Stimulated activated CD8-positive, alpha-beta memory T cell treated with anti-CD3 and anti-CD28 coated beads, Interleukin-12 subunit alpha, Interleukin-12 subunit beta, amount 100 ng/mL, for 24 hours (primary cell): ENCODE data around the gene EREG.

Source experiments
- DNase-seq: peaks from one replicate; pipeline ENCODE4 v3.0.0-alpha.2; 2020; ENCODE audit errors: extremely low read depth

The EREG gene

DNA sequence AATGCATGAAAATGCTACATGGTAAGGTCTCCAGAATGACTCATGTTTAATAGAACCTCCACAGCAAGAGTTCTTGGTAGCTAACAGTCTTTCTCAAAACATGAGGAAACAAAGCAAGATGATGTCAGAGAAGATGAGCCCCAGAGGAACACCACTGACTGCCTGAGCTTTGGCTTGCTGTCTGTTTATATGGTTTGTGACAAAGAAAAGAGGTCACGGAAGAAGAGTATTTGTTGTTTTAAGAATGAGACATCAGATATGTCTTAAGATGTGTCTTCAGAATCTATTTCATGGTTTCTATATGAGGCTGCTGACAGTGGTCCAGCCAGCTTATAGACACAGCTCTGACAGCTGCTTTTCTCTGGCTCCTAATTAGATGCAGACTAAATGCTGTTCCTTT is 61.2 kb downstream of the EREG start:
- no peak for DNase-seq

DNA sequence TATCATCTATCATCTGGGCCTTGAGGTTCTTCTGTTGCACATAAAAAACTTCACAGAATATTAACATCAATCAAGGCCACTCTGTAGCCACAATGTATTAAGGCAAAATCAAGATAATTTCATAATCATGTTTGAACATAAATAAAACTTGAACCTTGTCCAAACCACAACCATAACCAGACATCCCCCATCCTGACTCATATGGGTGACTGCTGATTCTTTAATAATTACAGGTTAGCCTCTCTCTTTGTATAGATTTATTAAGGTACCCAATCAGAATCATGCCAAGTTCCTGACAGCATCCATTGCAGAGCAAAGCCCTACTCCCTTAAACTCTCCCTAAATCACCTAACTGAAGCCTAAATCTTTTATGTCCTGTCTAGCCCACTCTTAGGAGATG is 63.3 kb downstream of the EREG start:
- no peak for DNase-seq

DNA sequence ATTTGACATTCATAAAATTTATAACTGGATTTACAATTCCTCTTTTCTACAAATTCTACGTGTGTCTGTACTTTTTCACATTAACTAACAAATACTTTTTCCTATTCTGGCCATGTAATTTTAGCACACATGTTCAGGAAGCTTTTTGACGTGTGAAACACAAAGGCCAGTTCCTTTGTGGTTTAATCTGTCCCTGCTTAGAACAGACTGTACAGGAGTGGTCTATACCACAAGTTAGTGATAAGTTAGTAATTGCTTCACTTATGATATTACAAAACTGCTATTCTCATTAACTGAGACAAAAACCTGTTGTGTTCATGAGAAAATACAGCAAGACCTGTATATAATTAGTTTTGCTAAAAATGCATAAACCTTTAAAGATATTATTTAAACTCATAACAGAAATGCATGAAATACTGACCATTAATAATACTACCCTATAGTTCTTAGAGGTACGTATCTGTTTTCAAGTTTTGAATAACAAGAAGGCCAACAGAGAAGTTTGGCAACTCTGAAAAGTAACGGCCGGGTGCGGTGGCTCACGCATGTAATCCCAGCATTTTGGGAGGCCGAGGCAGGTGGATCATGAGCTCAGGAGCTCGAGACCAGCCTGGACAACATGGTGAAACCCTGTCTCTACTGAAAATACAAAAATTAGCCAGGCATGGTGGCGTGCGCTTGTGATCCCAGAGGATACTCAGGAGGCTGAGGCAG is 66.3 kb downstream of the EREG start:
- no peak for DNase-seq

DNA sequence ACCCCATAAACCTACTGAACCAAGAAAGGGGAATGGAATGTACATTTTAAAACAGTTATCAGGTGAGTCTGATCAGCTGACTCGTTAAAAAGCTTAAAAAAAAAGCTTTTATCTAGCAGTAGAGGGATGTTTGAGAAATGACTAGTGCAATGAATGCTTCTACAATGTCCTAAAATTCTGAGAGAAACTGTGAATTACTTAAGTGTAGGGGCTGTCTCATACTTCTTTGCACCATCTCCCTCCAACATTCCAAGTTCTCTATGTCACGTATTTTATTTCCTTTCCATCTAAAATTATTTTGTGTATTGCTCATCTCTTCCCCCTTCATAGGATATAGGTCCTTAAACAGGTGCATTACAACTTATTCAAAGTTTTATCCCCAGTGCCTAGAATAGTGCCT is 68.1 kb downstream of the EREG start:
- no peak for DNase-seq

DNA sequence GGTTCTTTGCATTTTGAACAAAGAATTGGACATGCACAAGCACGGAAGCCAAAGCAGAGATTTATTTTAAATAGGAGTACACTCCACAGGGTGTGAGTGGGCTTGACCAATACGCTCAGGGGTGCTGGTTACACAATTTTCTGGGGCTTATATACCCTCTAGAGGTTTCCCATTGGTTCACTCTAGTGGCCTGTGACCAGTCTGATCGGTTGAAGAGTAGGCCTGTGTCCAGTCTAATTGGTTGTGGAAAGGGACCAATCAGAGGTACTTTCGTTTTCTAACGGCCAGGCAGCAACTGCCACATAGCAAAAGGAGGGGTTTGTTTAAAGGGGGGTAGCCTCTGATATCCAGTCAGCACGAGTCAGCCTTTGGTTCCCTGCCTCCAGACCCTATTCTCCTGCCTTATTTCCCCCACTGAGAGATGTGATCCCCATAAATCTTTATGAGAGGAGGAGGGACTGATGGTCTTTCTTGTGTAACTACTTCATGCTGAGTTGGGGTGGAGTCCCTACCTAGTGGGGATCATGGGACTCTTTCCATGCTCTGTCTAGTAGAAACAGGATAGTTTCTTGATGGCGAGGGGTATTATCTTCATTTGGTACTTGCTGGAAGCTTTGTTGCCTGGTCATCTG is 68.7 kb downstream of the EREG start:
- DNase-seq: no peak

DNA sequence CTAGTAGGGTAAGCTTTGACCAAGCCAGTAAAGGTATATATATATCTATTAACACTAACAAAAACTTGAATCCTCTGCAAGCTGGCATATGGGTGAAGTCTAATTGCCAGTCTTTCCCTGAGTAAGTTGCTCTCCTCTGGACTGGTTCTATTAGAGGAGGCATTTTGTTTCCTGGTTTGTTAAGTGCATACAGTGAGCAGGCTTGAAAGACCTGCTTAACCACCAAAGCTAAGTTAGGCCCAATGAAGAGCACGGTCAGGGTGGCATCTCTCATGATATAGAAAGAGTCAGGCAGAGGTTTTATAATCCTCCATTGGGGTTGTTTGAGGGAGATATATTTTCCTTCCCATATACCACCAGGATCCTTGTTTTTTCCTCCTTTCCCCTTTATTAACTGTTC is 70.4 kb downstream of the EREG start:
- no peak for DNase-seq

DNA sequence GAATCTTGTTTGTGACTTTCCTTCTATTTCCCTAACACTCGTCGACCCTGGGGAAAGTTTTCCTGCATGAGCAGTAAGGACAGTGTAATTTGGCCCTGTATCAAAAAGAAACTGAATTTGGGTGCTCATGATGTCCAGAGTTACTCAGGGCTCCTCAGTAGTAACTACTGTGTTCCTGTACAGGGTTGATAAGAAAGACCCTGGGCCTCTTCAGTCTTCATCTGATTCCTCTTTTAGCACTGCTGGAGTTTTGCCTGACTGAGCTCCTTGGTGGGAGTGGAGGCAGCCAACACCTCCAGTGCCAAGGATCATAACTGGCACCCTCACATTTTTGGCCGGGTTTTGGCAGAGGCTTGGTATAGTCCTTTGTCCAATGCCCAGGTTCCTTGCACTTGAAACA is 72.9 kb downstream of the EREG start:
- no peak for DNase-seq
